Measurements from ENCODE around the gene NCMAP. TPM values are rescaled to one million over a fixed set of nuclear protein-coding genes. Genes with fewer than 3 reads are reported as not detected.

NCMAP gene
- not detected in 2 replicates for polyA plus RNA-seq (2011; rRNA removed)
- polyA minus RNA-seq (2011; rRNA and poly(A)+ RNA removed) = not detected in 2 replicates

- POLR2A ChIA-PET = no interaction called here
- Histone ChIP-seq H3K27me3 (ENCODE audit: control insufficient read depth, insufficient read depth, low read length) (peaks cover 36% of the 10 kb centered on the region), H3K4me3 (ENCODE audit: low read depth, low read length) (no peak within 1 kb of the TSS), H3K36me3 (ENCODE audit: control insufficient read depth, insufficient read depth, low read length) (no peaks in the 10 kb centered on the region)
- TF ChIP-seq, protein P1, sequence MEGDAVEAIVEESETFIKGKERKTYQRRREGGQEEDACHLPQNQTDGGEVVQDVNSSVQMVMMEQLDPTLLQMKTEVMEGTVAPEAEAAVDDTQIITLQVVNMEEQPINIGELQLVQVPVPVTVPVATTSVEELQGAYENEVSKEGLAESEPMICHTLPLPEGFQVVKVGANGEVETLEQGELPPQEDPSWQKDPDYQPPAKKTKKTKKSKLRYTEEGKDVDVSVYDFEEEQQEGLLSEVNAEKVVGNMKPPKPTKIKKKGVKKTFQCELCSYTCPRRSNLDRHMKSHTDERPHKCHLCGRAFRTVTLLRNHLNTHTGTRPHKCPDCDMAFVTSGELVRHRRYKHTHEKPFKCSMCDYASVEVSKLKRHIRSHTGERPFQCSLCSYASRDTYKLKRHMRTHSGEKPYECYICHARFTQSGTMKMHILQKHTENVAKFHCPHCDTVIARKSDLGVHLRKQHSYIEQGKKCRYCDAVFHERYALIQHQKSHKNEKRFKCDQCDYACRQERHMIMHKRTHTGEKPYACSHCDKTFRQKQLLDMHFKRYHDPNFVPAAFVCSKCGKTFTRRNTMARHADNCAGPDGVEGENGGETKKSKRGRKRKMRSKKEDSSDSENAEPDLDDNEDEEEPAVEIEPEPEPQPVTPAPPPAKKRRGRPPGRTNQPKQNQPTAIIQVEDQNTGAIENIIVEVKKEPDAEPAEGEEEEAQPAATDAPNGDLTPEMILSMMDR (IDR thresholded peaks at IDR 0.05; ENCODE audit: insufficient read depth, low read depth, low read length) = no peak
- no peak for DNase-seq (ENCODE audit: low read depth)
- CTCF ChIA-PET = no interaction called here
These were observed at the start of gene NCMAP for GRCh38 chr1:24555591-24556413. TSS of gene NCMAP (plus strand) at chr1:24556087. CDS start at chr1:24595431, 39,344 bp downstream.

DNA sequence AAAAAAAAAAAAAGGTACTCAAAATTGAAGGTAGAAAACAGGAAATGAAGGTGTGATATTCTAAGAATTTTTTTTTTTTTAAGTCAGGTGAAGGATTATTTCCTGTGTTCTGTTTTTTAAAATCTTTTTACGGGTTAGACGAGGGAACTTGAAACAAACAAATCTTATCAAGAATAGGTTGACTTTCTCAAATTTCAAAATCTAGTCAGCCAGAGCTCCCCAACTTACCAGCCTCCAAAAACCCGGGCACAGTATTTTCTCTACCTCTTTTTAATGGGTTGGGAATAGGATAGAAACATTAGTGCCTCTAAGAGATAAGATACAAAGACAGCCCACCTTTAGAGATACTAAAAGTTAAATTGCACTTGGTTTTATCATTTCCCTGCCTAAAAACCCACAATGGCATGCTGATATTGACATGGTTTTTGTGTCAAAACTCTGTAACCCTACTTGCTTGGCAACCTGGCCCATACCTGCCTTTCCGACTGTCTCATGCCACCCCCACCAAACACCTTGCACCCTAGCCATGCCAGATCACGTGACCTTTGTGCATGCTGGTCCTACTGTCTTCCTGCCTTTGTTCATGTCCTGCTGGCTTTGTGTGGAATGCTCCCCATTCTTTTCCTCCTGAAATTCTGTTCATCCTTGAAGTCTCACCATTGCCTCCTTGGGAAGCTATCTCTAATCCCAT lies 49.1 kb upstream of the NCMAP start:
- no peaks in the 10 kb centered on the region for H3K27me3 ChIP-seq (ENCODE audit: control insufficient read depth, insufficient read depth, low read length)
- no peak for DNase-seq (ENCODE audit: low read depth)
- no peak overlapping the region for H3K4me3 ChIP-seq (ENCODE audit: low read depth, low read length)
- POLR2A ChIA-PET = no interaction called here
- CTCF ChIA-PET = interaction anchor here (0.9 kb wide), 1 partner anchor 13 kb away, joined by 3 read pairs; no protein-coding TSS in a partner anchor
- H3K36me3 ChIP-seq (ENCODE audit: control insufficient read depth, insufficient read depth, low read length) = no peaks in the 10 kb centered on the region
- TF ChIP-seq, protein P1 (IDR thresholded peaks at IDR 0.05; ENCODE audit: insufficient read depth, low read depth, low read length) = no peak

DNA sequence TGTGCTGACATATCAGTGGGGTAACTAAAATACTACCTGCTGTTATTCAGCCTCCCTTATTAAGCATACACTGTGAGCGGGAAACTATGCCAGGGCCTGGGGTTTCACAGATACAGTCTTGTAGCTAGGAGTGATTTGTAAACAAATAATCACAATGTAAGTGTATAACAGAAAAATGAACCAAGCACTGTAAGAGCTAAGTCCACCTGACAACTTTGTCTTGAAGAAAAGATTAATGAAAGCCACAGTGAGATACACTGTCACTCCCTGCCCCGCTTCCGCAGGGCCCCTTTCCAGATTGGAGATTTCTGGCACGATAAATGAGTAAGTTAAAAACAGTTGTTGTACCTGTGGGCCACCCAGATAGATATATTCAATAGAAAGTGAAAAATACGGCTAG lies 48.5 kb upstream of the NCMAP start:
- H3K36me3 ChIP-seq (ENCODE audit: control insufficient read depth, insufficient read depth, low read length) = no peaks in the 10 kb centered on the region
- no peak for DNase-seq (ENCODE audit: low read depth)
- H3K4me3 ChIP-seq (ENCODE audit: low read depth, low read length) = no peak overlapping the region
- TF ChIP-seq, protein P1 (IDR thresholded peaks at IDR 0.05; ENCODE audit: insufficient read depth, low read depth, low read length) = no peak
- H3K27me3 ChIP-seq (ENCODE audit: control insufficient read depth, insufficient read depth, low read length) = no peaks in the 10 kb centered on the region
- CTCF ChIA-PET = interaction anchor here (0.9 kb wide), 1 partner anchor 14 kb away, joined by 3 read pairs; no protein-coding TSS in a partner anchor
- POLR2A ChIA-PET = no interaction called here

- H3K4me3 ChIP-seq (ENCODE audit: low read depth, low read length) = no peak overlapping the region
- CTCF ChIA-PET = no interaction called here
- TF ChIP-seq, protein P1 (IDR thresholded peaks at IDR 0.05; ENCODE audit: insufficient read depth, low read depth, low read length) = no peak
- POLR2A ChIA-PET = no interaction called here
- no peaks in the 10 kb centered on the region for H3K27me3 ChIP-seq (ENCODE audit: control insufficient read depth, insufficient read depth, low read length)
- H3K36me3 ChIP-seq (ENCODE audit: control insufficient read depth, insufficient read depth, low read length) = no peaks in the 10 kb centered on the region
- no peak for DNase-seq (ENCODE audit: low read depth)
These were observed 47.0 kb upstream of the NCMAP start for GRCh38 chr1:24508911-24509310.

GRCh38 chr1:24513706-24514105 lies 42.2 kb upstream of the NCMAP start:
- TF ChIP-seq, protein P1 (IDR thresholded peaks at IDR 0.05; ENCODE audit: insufficient read depth, low read depth, low read length) = no peak
- H3K4me3 ChIP-seq (ENCODE audit: low read depth, low read length) = no peak overlapping the region
- H3K27me3 ChIP-seq (ENCODE audit: control insufficient read depth, insufficient read depth, low read length) = no peaks in the 10 kb centered on the region
- peaks cover 3% of the 10 kb centered on the region; the same call in 1 of the 2 replicates for H3K36me3 ChIP-seq (ENCODE audit: control insufficient read depth, insufficient read depth, low read length)
- POLR2A ChIA-PET = no interaction called here
- no peak for DNase-seq (ENCODE audit: low read depth)
- CTCF ChIA-PET = no interaction called here

Data from BJ (cell line).